AG04449 (cell line): Measurements from ENCODE around the gene DUS3L.

Experiments
- CTCF ChIA-PET: fragments of 350-600 bp; formaldehyde crosslinking; extraction: SDS; loops from one replicate; lab custom pipeline; 2021; ENCODE audit warnings: antibody characterized with exemption; lab: Yijun Ruan, JAX
- POLR2A ChIA-PET: fragments of 400-600, 350-600 bp; formaldehyde crosslinking; extraction: SDS; loops from one replicate; lab custom pipeline; 2020; ENCODE audit warnings: antibody characterized with exemption, inconsistent platforms; lab: Yijun Ruan, JAX
- DNase-seq: peaks from one replicate; pipeline ENCODE4 v3.0.0-alpha.2; 2010; ENCODE audit warnings: low read depth, low spot score
- H3K4me3 ChIP-seq: 2 replicates; pipeline ENCODE4 v1.5.1; 2011; ENCODE audit warnings: low read depth, mild to moderate bottlenecking, control low read depth, low read length
- CTCF ChIP-seq: IDR thresholded peaks from one replicate; pipeline ENCODE4 v1.5.1; 2011; ENCODE audit warnings: mild to moderate bottlenecking, moderate library complexity, low read length, control low read depth, inconsistent platforms; ENCODE audit not compliant: insufficient read depth; ENCODE audit errors: missing control alignments

DUS3L gene

GRCh38 chr19:5799247-5800241, 8.6 kb upstream of the DUS3L start:
- H3K4me3 ChIP-seq, result no peak overlapping the region
- ChIA-PET POLR2A (no interaction called here), CTCF (interaction anchor here (1.6 kb wide), 1 partner anchor 9 kb away, joined by 4 read pairs; the partner anchor contains the start of gene DUS3L)

DNA sequence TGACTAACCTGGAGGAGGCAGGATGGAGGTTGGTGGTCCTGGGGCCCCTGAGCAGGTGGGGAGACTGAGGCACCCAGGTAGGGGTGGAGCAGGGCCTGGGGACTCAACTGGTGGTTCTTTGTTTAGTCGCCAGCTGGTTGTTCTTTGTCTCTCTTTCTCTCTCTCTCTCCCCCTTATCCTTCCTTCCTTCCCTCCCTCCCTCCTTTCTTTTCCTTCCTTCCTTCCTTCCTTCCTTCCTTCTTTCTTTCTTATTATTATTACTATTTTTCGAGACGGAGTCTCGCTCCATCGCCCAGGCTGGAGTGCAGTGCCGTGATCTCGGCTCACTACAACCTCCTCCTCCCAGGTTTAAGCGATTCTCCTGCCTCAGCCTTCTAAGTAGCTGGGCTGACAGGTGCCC, 7.3 kb upstream of the DUS3L start:
- ChIA-PET CTCF (interaction anchor here (0.8 kb wide), 1 partner anchor 95 kb away, joined by 3 read pairs; no protein-coding TSS in a partner anchor), POLR2A (no interaction called here)
- DNase-seq, result no peak
- no peak overlapping the region for H3K4me3 ChIP-seq
- no peak for TF ChIP-seq CTCF

More at GRCh38 chr19:5799247-5800241, 8.6 kb upstream of the DUS3L start:
- DNase-seq, result no peak
- TF ChIP-seq CTCF, result no peak

DNA sequence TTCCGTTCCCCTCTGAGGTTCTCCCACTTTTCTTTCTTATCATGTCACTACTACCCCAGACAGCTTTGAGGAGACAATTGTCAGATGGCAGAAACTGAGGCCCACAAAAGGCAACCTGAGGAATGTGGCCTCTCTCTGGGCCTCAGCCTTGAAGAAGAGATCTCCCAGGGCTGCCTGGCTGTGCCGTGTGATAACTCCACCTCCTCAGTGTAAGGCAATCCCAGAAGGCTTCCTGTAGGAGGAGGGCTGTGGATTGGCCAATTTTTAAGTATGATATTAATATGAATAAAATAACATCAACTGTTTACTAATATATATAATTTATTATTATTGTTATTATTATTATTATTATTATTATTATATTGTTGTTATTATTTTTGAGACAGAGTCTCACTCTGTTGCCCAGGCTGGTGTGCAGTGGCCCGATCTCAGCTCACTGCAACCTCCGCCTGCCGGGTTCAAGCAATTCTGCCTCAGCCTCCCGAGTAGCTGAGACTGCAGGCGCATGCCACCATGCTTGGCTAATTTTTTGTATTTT, 4.5 kb upstream of the DUS3L start:
- no peak overlapping the region for H3K4me3 ChIP-seq
- DNase-seq, result no peak
- ChIA-PET POLR2A (no interaction called here), CTCF (interaction anchor here (1.1 to 4.3 kb wide), 11 partner anchors 8 to 227 kb away, joined by 3 to 70 read pairs (median 5); partner anchors contain the start of gene NRTN)
- no peak for TF ChIP-seq CTCF

DNA sequence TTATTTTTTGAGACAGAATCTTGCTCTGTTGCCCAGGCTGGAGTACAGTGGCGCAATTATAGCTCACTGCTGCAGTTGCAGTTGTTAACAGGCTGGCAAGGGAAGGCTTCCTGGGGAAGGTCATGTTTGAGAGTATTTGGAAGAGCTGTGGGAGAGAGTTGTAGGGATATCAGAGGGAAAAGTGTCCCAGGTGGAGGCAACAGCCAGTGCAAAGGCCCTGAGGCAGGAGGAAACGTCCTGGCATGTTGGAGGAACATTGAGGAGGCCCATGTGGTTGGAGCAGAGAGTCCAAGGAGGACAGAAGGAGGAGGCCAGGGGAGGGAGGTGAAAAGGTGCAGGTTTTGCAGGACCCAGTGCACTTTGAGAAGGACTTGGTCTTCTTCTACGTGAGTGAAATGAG, 2.2 kb upstream of the DUS3L start:
- no peak for TF ChIP-seq CTCF
- no peak for DNase-seq
- ChIA-PET POLR2A (no interaction called here), CTCF (interaction anchor here (0.9 to 4.3 kb wide), 11 partner anchors 9 to 230 kb away, joined by 3 to 70 read pairs (median 6); partner anchors contain the start of gene NRTN)
- no peak overlapping the region for H3K4me3 ChIP-seq

- ChIA-PET CTCF (interaction anchor here (0.7 to 4.3 kb wide), 6 partner anchors 10 to 103 kb away, joined by 3 to 70 read pairs (median 6); partner anchors contain the start of gene NRTN), POLR2A (no interaction called here)
- no peak for TF ChIP-seq CTCF
- H3K4me3 ChIP-seq, result no peak overlapping the region
- DNase-seq, result no peak
Measured at GRCh38 chr19:5792224-5792623, 1.3 kb upstream of the DUS3L start.
